ENCODE results near the gene RIC8B.
A peak's percentile ranks its signal among the peaks of the same experiment; 100 is the strongest.

The RIC8B gene

DNA sequence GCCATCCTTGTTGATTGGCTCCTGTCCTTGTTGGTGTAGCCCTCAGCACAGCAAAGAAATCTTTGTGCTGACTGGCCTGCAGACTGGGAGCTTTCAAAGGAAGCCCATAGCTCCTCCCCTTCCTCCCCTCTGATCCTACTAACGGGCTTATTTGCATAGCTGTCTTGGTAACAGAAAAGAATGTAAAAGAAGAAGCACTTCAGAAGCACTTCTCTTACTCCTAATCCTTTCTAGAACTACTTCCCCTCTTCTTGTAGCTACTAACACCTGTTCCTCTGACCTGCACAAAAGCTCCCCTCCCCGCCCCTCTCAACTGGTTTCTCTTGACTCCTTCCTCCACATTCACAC lies 14.3 kb upstream of the RIC8B start:
- H3K27ac ChIP-seq (ENCODE audit: low read depth, low read length, poor library complexity, severe bottlenecking) = peak overlapping the region; percentile 87
- no peak overlapping the region for H2AFZ ChIP-seq (ENCODE audit: low read length)
- no peaks in the 10 kb centered on the region for H4K20me1 ChIP-seq (ENCODE audit: insufficient read depth, low read length)

DNA sequence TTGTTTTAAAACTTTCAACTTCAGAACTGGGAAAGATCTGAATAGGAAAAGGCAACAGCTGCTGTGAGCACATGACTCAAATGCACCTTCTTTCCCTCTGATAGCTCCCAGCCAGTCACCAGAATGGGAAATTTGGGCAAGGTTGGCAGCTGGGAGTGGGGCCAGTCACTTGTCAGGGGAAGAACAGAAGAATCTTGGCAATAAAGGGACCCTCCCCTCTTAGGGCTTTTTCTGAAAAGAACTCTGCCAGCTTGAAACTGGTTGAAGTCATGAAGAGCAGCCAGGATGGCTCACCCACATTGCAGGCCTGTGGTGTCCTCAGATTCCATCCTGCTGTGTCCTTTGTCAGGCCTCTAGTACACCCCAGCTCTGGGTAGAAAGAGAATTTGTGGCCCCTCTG lies 10.3 kb upstream of the RIC8B start:
- H3K27me3 ChIP-seq (ENCODE audit: insufficient read depth, low read length) = no peaks in the 10 kb centered on the region
- H3K4me1 ChIP-seq (ENCODE audit: insufficient read depth, low read length, severe bottlenecking) = peaks cover 19% of the 10 kb centered on the region
- H3K27ac ChIP-seq (ENCODE audit: low read depth, low read length, poor library complexity, severe bottlenecking) = no peak overlapping the region
- no peaks in the 10 kb centered on the region for H3K79me2 ChIP-seq (ENCODE audit: insufficient read depth, low read length)
- no peaks in the 10 kb centered on the region for H3K36me3 ChIP-seq (ENCODE audit: insufficient read depth, low read length)
- H3K9ac ChIP-seq (ENCODE audit: low read length) = no peak overlapping the region
- H3K9me3 ChIP-seq (ENCODE audit: low read length) = no peaks in the 10 kb centered on the region
- no peaks in the 10 kb centered on the region for H3F3A ChIP-seq (ENCODE audit: insufficient read depth, low read length)
- H4K20me1 ChIP-seq (ENCODE audit: insufficient read depth, low read length) = no peaks in the 10 kb centered on the region
- no peak overlapping the region for H3K4me2 ChIP-seq (ENCODE audit: low read length)
- no peak for TF ChIP-seq EZH2 (IDR thresholded peaks at IDR 0.05; ENCODE audit: borderline replicate concordance, low read length)
- TF ChIP-seq, protein P1, sequence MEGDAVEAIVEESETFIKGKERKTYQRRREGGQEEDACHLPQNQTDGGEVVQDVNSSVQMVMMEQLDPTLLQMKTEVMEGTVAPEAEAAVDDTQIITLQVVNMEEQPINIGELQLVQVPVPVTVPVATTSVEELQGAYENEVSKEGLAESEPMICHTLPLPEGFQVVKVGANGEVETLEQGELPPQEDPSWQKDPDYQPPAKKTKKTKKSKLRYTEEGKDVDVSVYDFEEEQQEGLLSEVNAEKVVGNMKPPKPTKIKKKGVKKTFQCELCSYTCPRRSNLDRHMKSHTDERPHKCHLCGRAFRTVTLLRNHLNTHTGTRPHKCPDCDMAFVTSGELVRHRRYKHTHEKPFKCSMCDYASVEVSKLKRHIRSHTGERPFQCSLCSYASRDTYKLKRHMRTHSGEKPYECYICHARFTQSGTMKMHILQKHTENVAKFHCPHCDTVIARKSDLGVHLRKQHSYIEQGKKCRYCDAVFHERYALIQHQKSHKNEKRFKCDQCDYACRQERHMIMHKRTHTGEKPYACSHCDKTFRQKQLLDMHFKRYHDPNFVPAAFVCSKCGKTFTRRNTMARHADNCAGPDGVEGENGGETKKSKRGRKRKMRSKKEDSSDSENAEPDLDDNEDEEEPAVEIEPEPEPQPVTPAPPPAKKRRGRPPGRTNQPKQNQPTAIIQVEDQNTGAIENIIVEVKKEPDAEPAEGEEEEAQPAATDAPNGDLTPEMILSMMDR (IDR thresholded peaks at IDR 0.05; ENCODE audit: low read length) = no peak
- no peaks in the 10 kb centered on the region for H3K9me2 ChIP-seq (ENCODE audit: low read depth, low read length)
- no peak overlapping the region for H2AFZ ChIP-seq (ENCODE audit: low read length)
- H3K4me3 ChIP-seq (ENCODE audit: low read depth, low read length, poor library complexity, severe bottlenecking) = no peak overlapping the region

More for the DNA sequence above, 14.3 kb upstream of the RIC8B start:
- Histone ChIP-seq H3K4me1 (ENCODE audit: insufficient read depth, low read length, severe bottlenecking) (peaks cover 36% of the 10 kb centered on the region), H3K4me2 (ENCODE audit: low read length) (peak overlapping the region; percentile 78), H3K36me3 (ENCODE audit: insufficient read depth, low read length) (no peaks in the 10 kb centered on the region), H3F3A (ENCODE audit: insufficient read depth, low read length) (no peaks in the 10 kb centered on the region), H3K27me3 (ENCODE audit: insufficient read depth, low read length) (no peaks in the 10 kb centered on the region), H3K9ac (ENCODE audit: low read length) (peak overlapping the region; percentile 65; the same call in 1 of the 2 replicates), H3K9me3 (ENCODE audit: low read length) (no peaks in the 10 kb centered on the region), H3K4me3 (ENCODE audit: low read depth, low read length, poor library complexity, severe bottlenecking) (peak overlapping the region; percentile 54), H3K9me2 (ENCODE audit: low read depth, low read length) (no peaks in the 10 kb centered on the region), H3K79me2 (ENCODE audit: insufficient read depth, low read length) (no peaks in the 10 kb centered on the region)
- TF ChIP-seq EZH2 (IDR thresholded peaks at IDR 0.05; ENCODE audit: borderline replicate concordance, low read length) = no peak
- TF ChIP-seq, protein P1 (IDR thresholded peaks at IDR 0.05; ENCODE audit: low read length) = no peak

DNA sequence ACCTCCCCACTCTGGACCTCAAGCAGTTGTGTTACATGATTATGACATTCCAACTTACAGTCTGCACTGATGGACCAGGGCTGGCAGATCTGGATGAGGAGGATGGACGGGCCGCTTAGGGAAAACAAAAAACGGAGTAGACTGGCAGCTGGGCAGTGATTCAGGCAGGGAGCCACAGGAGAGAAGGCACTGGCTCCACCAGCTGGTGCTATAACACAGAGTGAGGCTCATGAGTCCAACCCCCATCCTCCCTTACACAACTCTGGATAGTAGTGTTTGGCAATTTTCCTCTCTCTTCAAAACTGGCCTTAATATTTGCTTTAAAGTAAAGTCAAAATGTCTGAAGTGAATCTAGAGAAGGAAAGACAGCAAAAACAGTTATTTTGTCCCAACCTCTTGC lies 9.7 kb upstream of the RIC8B start:
- no peak overlapping the region for H3K4me3 ChIP-seq (ENCODE audit: low read depth, low read length, poor library complexity, severe bottlenecking)
- H3K36me3 ChIP-seq (ENCODE audit: insufficient read depth, low read length) = no peaks in the 10 kb centered on the region
- no peaks in the 10 kb centered on the region for H4K20me1 ChIP-seq (ENCODE audit: insufficient read depth, low read length)
- H3K9me3 ChIP-seq (ENCODE audit: low read length) = no peaks in the 10 kb centered on the region
- no peaks in the 10 kb centered on the region for H3K79me2 ChIP-seq (ENCODE audit: insufficient read depth, low read length)
- no peaks in the 10 kb centered on the region for H3F3A ChIP-seq (ENCODE audit: insufficient read depth, low read length)
- H3K4me2 ChIP-seq (ENCODE audit: low read length) = no peak overlapping the region
- no peaks in the 10 kb centered on the region for H3K27me3 ChIP-seq (ENCODE audit: insufficient read depth, low read length)
- H3K4me1 ChIP-seq (ENCODE audit: insufficient read depth, low read length, severe bottlenecking) = peaks cover 14% of the 10 kb centered on the region
- no peak overlapping the region for H3K9ac ChIP-seq (ENCODE audit: low read length)
- H2AFZ ChIP-seq (ENCODE audit: low read length) = no peak overlapping the region
- TF ChIP-seq EZH2 (IDR thresholded peaks at IDR 0.05; ENCODE audit: borderline replicate concordance, low read length) = no peak
- TF ChIP-seq, protein P1 (IDR thresholded peaks at IDR 0.05; ENCODE audit: low read length) = no peak
- H3K27ac ChIP-seq (ENCODE audit: low read depth, low read length, poor library complexity, severe bottlenecking) = no peak overlapping the region
- H3K9me2 ChIP-seq (ENCODE audit: low read depth, low read length) = no peaks in the 10 kb centered on the region
